PC-9 (cell line): ENCODE measurements around the gene RXFP3. TPM values are rescaled to one million over a fixed set of nuclear protein-coding genes. Genes with fewer than 3 reads are reported as not detected.

ENCODE experiments used
- BruUV-seq: library from RNA; stranded (reverse); fragments of 400-500 nt; replicated peaks from 2 replicates; lab custom pipeline; 2021; lab: Mats Ljungman, UMichigan
- CTCF ChIA-PET: fragments of 300-600 bp; sonication (Branson Sonifier 250); formaldehyde crosslinking; loops from one replicate; lab custom pipeline; 2022; ENCODE audit warnings: antibody characterized with exemption; lab: Charles Lee
- POLR2A ChIA-PET: fragments of 300-600 bp; sonication (Branson Sonifier 250); formaldehyde crosslinking; loops from one replicate; lab custom pipeline; 2022; ENCODE audit warnings: antibody characterized with exemption; ENCODE audit not compliant: unreplicated experiment; lab: Charles Lee
- DNase-seq, 2 experiments: peaks; one replicate each; pipeline versions ENCODE4 v3.0.0 to v3.0.0-alpha.2; 2015 to 2022; ENCODE audit warnings: mixed read lengths in 1 of 2
- H2AFZ ChIP-seq: fragments of 200-600 bp; sonication (generic); 2 replicates; pipeline ENCODE4 v1.8.1; 2017; ENCODE audit warnings: antibody characterized with exemption
- H3F3A ChIP-seq: fragments of 200-600 bp; sonication (generic); 2 replicates; pipeline ENCODE4 v1.8.1; 2017; ENCODE audit warnings: antibody characterized with exemption, mild to moderate bottlenecking, low read depth; ENCODE audit not compliant: insufficient read depth
- H3K27ac ChIP-seq: fragments of 200-600 bp; sonication (generic); 2 replicates; pipeline ENCODE4 v1.6.1; 2016; ENCODE audit warnings: mixed run types
- H3K27me3 ChIP-seq: fragments of 200-600 bp; sonication (generic); 2 replicates; pipeline ENCODE4 v1.6.1; 2016; ENCODE audit warnings: low read depth, mixed run types; ENCODE audit not compliant: insufficient read depth
- H3K36me3 ChIP-seq: fragments of 200-600 bp; sonication (generic); 2 replicates; pipeline ENCODE4 v1.6.1; 2016; ENCODE audit warnings: low read depth, mixed run types
- H3K4me1 ChIP-seq: fragments of 200-600 bp; sonication (generic); replicated peaks from 2 replicates; pipeline ENCODE4 v1.6.1; 2016; ENCODE audit warnings: mixed run types; ENCODE audit not compliant: insufficient read depth
- H3K4me2 ChIP-seq: fragments of 200-600 bp; sonication (generic); 2 replicates; pipeline ENCODE4 v1.6.1; 2017; ENCODE audit warnings: mixed run types
- H3K4me3 ChIP-seq: fragments of 200-600 bp; sonication (generic); 2 replicates; pipeline ENCODE4 v1.6.1; 2016; ENCODE audit warnings: mixed run types
- H3K79me2 ChIP-seq: fragments of 200-600 bp; sonication (generic); 2 replicates; pipeline ENCODE4 v1.6.1; 2017; ENCODE audit warnings: low read depth, mixed run types
- H3K9me2 ChIP-seq: fragments of 200-600 bp; sonication (generic); 2 replicates; pipeline ENCODE4 v1.8.1; 2017; ENCODE audit warnings: mild to moderate bottlenecking; ENCODE audit not compliant: insufficient read depth
- H3K9me3 ChIP-seq: fragments of 200-600 bp; sonication (generic); 2 replicates; pipeline ENCODE4 v1.8.1; 2016; ENCODE audit warnings: low read depth; ENCODE audit not compliant: insufficient read depth
- H4K20me1 ChIP-seq: fragments of 200-600 bp; sonication (generic); 2 replicates; pipeline ENCODE4 v1.8.1; 2017; ENCODE audit not compliant: insufficient read depth
- EZH2 ChIP-seq: fragments of 200-600 bp; sonication (generic); IDR thresholded peaks from 2 replicates; pipeline ENCODE4 v1.8.0; 2017; ENCODE audit warnings: antibody characterized with exemption, low read depth
- intact Hi-C: fragments of 100-400 bp; cut with micrococcal nuclease; formaldehyde crosslinking; loops from one replicate; pipeline ENCODE4 v1.10.0; 2022; ENCODE audit not compliant: unreplicated experiment
- total RNA-seq: library from RNA; stranded (reverse); gene quantifications from 2 replicates; pipeline ENCODE4 v1.2.3, GENCODE V29; 2021
- TF ChIP-seq, protein P1 (sequence below): fragments of 200-600 bp; sonication (generic); conservative IDR thresholded peaks from 2 replicates; pipeline ENCODE4 v1.6.1; 2017; ENCODE audit warnings: mixed run types, antibody characterized with exemption, mild to moderate bottlenecking, moderate library complexity

RXFP3 gene
- total RNA-seq, 1 experiment from 2014 or later, result not detected

DNA sequence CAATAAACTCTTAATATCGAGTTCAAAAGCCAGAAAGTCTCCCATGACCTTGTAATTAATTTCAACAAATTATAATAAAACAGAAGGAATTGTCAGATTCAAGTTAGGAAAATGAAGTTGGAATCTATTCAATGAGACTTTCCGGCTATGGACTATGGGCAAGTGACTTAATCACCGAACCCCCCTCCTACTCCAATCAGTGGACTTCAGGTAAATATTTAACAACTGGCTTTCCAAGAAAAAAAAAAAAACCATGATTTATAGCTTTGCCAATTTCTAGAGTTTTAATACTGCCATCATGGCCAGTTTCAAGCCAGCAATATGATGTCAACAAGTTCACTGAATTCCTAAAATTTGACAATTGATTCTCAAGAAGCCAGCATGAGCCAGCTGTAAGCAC lies 43.8 kb downstream of the RXFP3 start:
- no TSS peak for BruUV-seq
- CTCF ChIA-PET, result no interaction called here
- POLR2A ChIA-PET, result no interaction called here
- no peaks in the 10 kb centered on the region for H3K4me1 ChIP-seq
- H2AFZ ChIP-seq, result no peak overlapping the region
- H3K36me3 ChIP-seq, result no peaks in the 10 kb centered on the region
- no peak overlapping the region for H3K4me3 ChIP-seq
- intact Hi-C loops, result no loop called here
- no peak for DNase-seq
- no peaks in the 10 kb centered on the region for H3K79me2 ChIP-seq
- H3K27ac ChIP-seq, result no peak overlapping the region
- no peaks in the 10 kb centered on the region for H3K9me2 ChIP-seq
- no peaks in the 10 kb centered on the region for H3K27me3 ChIP-seq
- H3K4me2 ChIP-seq, result no peak overlapping the region
- H4K20me1 ChIP-seq, result no peaks in the 10 kb centered on the region
- TF ChIP-seq EZH2, result no peak
- TF ChIP-seq, protein P1, sequence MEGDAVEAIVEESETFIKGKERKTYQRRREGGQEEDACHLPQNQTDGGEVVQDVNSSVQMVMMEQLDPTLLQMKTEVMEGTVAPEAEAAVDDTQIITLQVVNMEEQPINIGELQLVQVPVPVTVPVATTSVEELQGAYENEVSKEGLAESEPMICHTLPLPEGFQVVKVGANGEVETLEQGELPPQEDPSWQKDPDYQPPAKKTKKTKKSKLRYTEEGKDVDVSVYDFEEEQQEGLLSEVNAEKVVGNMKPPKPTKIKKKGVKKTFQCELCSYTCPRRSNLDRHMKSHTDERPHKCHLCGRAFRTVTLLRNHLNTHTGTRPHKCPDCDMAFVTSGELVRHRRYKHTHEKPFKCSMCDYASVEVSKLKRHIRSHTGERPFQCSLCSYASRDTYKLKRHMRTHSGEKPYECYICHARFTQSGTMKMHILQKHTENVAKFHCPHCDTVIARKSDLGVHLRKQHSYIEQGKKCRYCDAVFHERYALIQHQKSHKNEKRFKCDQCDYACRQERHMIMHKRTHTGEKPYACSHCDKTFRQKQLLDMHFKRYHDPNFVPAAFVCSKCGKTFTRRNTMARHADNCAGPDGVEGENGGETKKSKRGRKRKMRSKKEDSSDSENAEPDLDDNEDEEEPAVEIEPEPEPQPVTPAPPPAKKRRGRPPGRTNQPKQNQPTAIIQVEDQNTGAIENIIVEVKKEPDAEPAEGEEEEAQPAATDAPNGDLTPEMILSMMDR, result no peak
- H3K9me3 ChIP-seq, result peaks cover under 1% of the 10 kb centered on the region; the same call in 1 of the 2 replicates
- peaks cover 2% of the 10 kb centered on the region; the same call in 1 of the 2 replicates for H3F3A ChIP-seq

DNA sequence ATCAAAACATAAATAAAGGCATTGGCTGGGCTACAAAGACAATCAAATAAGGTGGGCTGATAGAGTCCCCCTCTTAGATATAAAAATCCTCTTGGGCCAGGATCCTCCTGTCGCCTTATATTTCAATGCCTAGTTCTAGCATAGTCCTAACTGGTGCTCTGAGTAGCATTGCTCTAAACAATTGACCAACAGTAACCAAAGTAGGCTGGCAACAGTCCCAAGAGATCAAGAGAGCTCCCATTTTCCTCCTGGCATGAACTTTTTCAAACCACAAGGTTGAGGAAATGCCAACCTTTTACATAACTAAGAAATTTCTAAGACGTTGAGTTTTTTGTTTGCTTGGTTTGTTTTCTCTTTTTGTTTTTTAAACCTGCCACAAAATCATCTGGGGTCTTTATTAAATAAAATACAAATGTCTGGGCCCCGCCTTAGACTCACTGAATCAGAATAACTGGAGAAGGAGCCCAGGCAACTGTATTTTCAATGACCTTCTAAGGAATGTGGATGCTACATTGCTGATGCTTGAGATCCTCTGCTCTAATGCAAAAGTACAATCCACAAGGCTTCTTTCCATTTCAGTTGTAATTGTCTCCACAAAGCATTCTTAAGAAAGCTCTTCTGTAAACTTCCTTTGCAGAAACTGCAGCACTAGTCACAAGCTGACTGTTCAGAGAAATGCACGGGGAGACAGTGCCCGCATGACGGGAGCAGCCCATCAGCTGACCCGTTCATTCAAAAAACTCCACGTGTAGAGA lies 45.4 kb downstream of the RXFP3 start:
- H4K20me1 ChIP-seq, result no peaks in the 10 kb centered on the region
- no peaks in the 10 kb centered on the region for H3K4me1 ChIP-seq
- intact Hi-C loops, result no loop called here
- H3K27me3 ChIP-seq, result no peaks in the 10 kb centered on the region
- peak; percentile 17 to 44 for DNase-seq
- CTCF ChIA-PET, result interaction anchor here (0.9 kb wide), 1 partner anchor 11 kb away, joined by 5 read pairs; no protein-coding TSS in a partner anchor
- H3F3A ChIP-seq, result peaks cover 14% of the 10 kb centered on the region; the same call in 1 of the 2 replicates
- no peak overlapping the region for H3K4me3 ChIP-seq
- no peak overlapping the region for H3K27ac ChIP-seq
- peaks cover 9% of the 10 kb centered on the region; the same call in 1 of the 2 replicates for H3K9me3 ChIP-seq
- POLR2A ChIA-PET, result interaction anchor here (0.6 kb wide), 2 partner anchors 222 to 982 kb away, joined by 3 read pairs; no protein-coding TSS in a partner anchor
- no peak for TF ChIP-seq EZH2
- TF ChIP-seq, protein P1, result no peak
- no peak overlapping the region for H2AFZ ChIP-seq
- no peaks in the 10 kb centered on the region for H3K36me3 ChIP-seq
- no TSS peak for BruUV-seq
- no peaks in the 10 kb centered on the region for H3K79me2 ChIP-seq
- H3K4me2 ChIP-seq, result no peak overlapping the region
- H3K9me2 ChIP-seq, result no peaks in the 10 kb centered on the region

- H3K79me2 ChIP-seq, result no peaks in the 10 kb centered on the region
- CTCF ChIA-PET, result no interaction called here
Measured at GRCh38 chr5:33984178-33984577, 48.0 kb downstream of the RXFP3 start.

More at GRCh38 chr5:33984178-33984577, 48.0 kb downstream of the RXFP3 start:
- no peak overlapping the region for H3K4me3 ChIP-seq
- POLR2A ChIA-PET, result no interaction called here
- TF ChIP-seq EZH2, result no peak
- TF ChIP-seq, protein P1, result no peak
- no TSS peak for BruUV-seq
- no peaks in the 10 kb centered on the region for H4K20me1 ChIP-seq
- peaks cover 9% of the 10 kb centered on the region; the same call in 1 of the 2 replicates for H3K9me3 ChIP-seq
- H3K27me3 ChIP-seq, result no peaks in the 10 kb centered on the region
- no peaks in the 10 kb centered on the region for H3K4me1 ChIP-seq
- H3K4me2 ChIP-seq, result no peak overlapping the region
- H3F3A ChIP-seq, result peaks cover 14% of the 10 kb centered on the region; the same call in 1 of the 2 replicates
- no peak for DNase-seq
- H3K9me2 ChIP-seq, result no peaks in the 10 kb centered on the region
- peaks cover 4% of the 10 kb centered on the region; the same call in 1 of the 2 replicates for H3K36me3 ChIP-seq
- intact Hi-C loops, result no loop called here
- H3K27ac ChIP-seq, result no peak overlapping the region
- H2AFZ ChIP-seq, result no peak overlapping the region
